ENCODE measurements around the gene ADARB1. TPM values are rescaled to one million over a fixed set of nuclear protein-coding genes. Genes with fewer than 3 reads are reported as not detected.

Gene ADARB1
- total RNA-seq, 1 experiment from 2014 or later: 31.9 TPM

DNA sequence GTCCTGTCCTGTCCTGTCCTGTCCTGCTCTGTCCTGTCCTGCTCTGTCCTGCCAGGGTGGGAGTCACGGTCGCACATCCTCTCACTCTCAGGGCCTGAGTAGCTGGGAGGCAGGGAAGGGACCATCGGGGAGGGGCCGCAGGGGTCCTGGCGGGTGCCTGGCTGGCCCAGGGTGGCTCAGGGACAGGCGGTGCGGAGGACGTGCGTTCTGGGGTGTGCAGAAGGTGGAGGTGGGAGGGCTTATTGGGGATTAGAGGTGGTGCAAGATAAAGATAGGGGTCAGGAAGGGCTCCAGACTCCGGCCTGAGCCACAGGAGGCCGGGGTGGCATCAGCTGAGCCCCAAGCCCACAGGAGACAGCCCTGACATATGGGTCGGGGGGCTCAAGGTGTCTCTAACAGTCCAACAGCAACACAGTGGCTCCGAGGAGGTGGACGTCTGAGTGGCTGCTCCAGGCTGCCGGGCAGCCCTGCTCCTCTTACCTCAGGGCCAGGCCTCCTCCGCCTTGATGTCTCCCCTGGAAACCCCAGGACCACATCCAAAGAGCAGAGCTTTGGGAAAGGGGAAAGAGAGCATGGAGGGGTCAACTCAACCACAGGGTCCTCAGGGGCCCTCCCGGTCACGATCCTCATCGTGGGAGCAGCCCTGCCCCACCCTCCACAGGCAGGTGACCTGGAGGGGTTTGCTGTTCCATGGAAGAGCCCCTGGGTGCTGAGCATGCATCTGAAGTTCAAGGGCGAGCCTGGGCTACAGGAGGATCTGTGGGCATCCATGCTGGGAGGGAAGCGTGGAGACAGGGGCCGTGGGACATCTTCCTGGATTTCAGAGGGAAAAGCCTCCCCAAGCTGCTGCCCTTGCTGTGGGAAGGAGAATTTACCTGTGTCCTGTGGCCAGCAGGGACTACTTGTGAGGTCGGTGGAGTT lies 39.6 kb upstream of the ADARB1 start:
- peaks cover 7% of the 10 kb centered on the region for H3K4me1 ChIP-seq (ENCODE audit: insufficient read depth, low read length, poor library complexity, severe bottlenecking)
- H3K36me3 ChIP-seq (ENCODE audit: insufficient read depth, low read length, poor library complexity, severe bottlenecking): no peaks in the 10 kb centered on the region
- TF ChIP-seq, protein P1, sequence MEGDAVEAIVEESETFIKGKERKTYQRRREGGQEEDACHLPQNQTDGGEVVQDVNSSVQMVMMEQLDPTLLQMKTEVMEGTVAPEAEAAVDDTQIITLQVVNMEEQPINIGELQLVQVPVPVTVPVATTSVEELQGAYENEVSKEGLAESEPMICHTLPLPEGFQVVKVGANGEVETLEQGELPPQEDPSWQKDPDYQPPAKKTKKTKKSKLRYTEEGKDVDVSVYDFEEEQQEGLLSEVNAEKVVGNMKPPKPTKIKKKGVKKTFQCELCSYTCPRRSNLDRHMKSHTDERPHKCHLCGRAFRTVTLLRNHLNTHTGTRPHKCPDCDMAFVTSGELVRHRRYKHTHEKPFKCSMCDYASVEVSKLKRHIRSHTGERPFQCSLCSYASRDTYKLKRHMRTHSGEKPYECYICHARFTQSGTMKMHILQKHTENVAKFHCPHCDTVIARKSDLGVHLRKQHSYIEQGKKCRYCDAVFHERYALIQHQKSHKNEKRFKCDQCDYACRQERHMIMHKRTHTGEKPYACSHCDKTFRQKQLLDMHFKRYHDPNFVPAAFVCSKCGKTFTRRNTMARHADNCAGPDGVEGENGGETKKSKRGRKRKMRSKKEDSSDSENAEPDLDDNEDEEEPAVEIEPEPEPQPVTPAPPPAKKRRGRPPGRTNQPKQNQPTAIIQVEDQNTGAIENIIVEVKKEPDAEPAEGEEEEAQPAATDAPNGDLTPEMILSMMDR (conservative IDR thresholded peaks at IDR 0.05; ENCODE audit: low read depth, low read length): no peak
- TF ChIP-seq EZH2 (IDR thresholded peaks at IDR 0.05; ENCODE audit: borderline replicate concordance, low read depth, low read length, poor library complexity, severe bottlenecking): no peak
- H3K4me3 ChIP-seq (ENCODE audit: low read depth, low read length, poor library complexity, severe bottlenecking): no peak overlapping the region
- no TSS peak for BruUV-seq (replicated peaks)
- no peaks in the 10 kb centered on the region for H3K27me3 ChIP-seq (replicated peaks; ENCODE audit: insufficient read depth, low read depth, low read length, poor library complexity)
- no peak overlapping the region for H3K27ac ChIP-seq (ENCODE audit: low read depth, low read length, poor library complexity, severe bottlenecking)
- no peak for DNase-seq (ENCODE audit: low spot score)
- POLR2A ChIA-PET (ENCODE audit: low non-redundant PET): no interaction called here
- CTCF ChIA-PET: no interaction called here
- H3K9me3 ChIP-seq (ENCODE audit: low read depth, low read length, poor library complexity, severe bottlenecking): peaks cover 8% of the 10 kb centered on the region
- intact Hi-C loops (cut with micrococcal nuclease; ENCODE audit: unreplicated experiment): no loop called here

DNA sequence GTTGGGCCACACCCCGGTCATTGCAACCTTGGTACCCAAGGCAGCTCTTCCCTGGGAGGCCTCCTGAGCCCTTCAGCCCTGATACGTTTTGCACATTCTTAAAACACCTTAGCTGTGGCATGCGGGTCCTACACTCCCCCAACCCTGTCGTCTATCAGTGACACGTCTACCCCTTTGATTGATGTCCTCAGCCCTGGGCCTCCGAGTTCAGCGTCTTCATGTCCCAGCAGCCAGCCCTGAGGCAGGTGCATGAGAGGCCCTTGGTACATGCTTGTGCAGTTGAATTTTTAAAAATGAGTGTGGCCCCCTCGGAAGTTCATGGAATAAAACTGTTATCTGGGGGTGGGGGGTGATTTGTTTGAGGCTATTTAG lies 38.9 kb upstream of the ADARB1 start:
- CTCF ChIA-PET: no interaction called here
- no peak for DNase-seq (ENCODE audit: low spot score)
- H3K4me1 ChIP-seq (ENCODE audit: insufficient read depth, low read length, poor library complexity, severe bottlenecking): peaks cover 7% of the 10 kb centered on the region
- no peak overlapping the region for H3K4me3 ChIP-seq (ENCODE audit: low read depth, low read length, poor library complexity, severe bottlenecking)
- no TSS peak for BruUV-seq (replicated peaks)
- POLR2A ChIA-PET (ENCODE audit: low non-redundant PET): no interaction called here
- TF ChIP-seq, protein P1 (conservative IDR thresholded peaks at IDR 0.05; ENCODE audit: low read depth, low read length): no peak
- no peak for TF ChIP-seq EZH2 (IDR thresholded peaks at IDR 0.05; ENCODE audit: borderline replicate concordance, low read depth, low read length, poor library complexity, severe bottlenecking)
- H3K27ac ChIP-seq (ENCODE audit: low read depth, low read length, poor library complexity, severe bottlenecking): no peak overlapping the region
- peaks cover 8% of the 10 kb centered on the region for H3K9me3 ChIP-seq (ENCODE audit: low read depth, low read length, poor library complexity, severe bottlenecking)
- intact Hi-C loops (cut with micrococcal nuclease; ENCODE audit: unreplicated experiment): no loop called here
- H3K27me3 ChIP-seq (replicated peaks; ENCODE audit: insufficient read depth, low read depth, low read length, poor library complexity): no peaks in the 10 kb centered on the region
- H3K36me3 ChIP-seq (ENCODE audit: insufficient read depth, low read length, poor library complexity, severe bottlenecking): no peaks in the 10 kb centered on the region

DNA sequence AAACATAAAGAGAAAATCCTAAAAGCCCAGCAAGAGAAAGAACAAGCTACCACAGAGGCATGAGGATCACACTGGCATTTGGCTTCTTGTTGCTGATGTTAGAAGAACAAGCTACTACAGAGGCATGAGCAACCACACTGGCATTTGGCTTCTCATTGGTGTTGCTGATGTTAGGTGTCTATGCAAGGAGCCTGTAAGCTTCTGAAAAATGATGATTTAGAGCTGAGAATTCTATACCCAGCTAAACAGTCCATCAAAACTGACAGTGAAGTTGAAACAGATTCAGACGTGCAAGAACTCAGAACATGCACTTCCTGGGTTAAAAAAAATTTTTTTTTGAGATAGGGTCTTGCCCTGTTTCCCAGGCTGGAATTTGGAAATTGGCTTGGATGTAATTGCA lies 37.8 kb upstream of the ADARB1 start:
- POLR2A ChIA-PET (ENCODE audit: low non-redundant PET): no interaction called here

More for the DNA sequence above, 37.8 kb upstream of the ADARB1 start:
- CTCF ChIA-PET: no interaction called here
- intact Hi-C loops (cut with micrococcal nuclease; ENCODE audit: unreplicated experiment): no loop called here
- BruUV-seq (replicated peaks): no TSS peak
- Histone ChIP-seq H3K4me3 (ENCODE audit: low read depth, low read length, poor library complexity, severe bottlenecking) (no peak overlapping the region), H3K4me1 (ENCODE audit: insufficient read depth, low read length, poor library complexity, severe bottlenecking) (peaks cover 6% of the 10 kb centered on the region), H3K27ac (ENCODE audit: low read depth, low read length, poor library complexity, severe bottlenecking) (no peak overlapping the region), H3K9me3 (ENCODE audit: low read depth, low read length, poor library complexity, severe bottlenecking) (peaks cover 8% of the 10 kb centered on the region), H3K27me3 (replicated peaks; ENCODE audit: insufficient read depth, low read depth, low read length, poor library complexity) (no peaks in the 10 kb centered on the region), H3K36me3 (ENCODE audit: insufficient read depth, low read length, poor library complexity, severe bottlenecking) (no peaks in the 10 kb centered on the region)
- DNase-seq (ENCODE audit: low spot score): no peak
- TF ChIP-seq EZH2 (IDR thresholded peaks at IDR 0.05; ENCODE audit: borderline replicate concordance, low read depth, low read length, poor library complexity, severe bottlenecking): no peak
- TF ChIP-seq, protein P1 (conservative IDR thresholded peaks at IDR 0.05; ENCODE audit: low read depth, low read length): no peak
